Measurements from ENCODE around the gene GRIA4. TPM values are rescaled to one million over a fixed set of nuclear protein-coding genes. Genes with fewer than 3 reads are reported as not detected.
"Not testable (repeated sequence)": the region's sequence is repeated elsewhere in the genome, so short reads cannot be mapped to it uniquely, and the experiment has no call there.

GRIA4 gene
- total and polyA plus RNA-seq, 2 donors (not counting 1 experiment from before 2014, with no cell fraction given), result 0.15 to 0.50 TPM

- Histone ChIP-seq H3K27me3 (ENCODE audit: control insufficient read depth, insufficient read depth, low read length) (no peaks in the 10 kb centered on the region), H3K4me1 (ENCODE audit: control insufficient read depth, extremely low read depth, insufficient read depth, low read length) (no peaks in the 10 kb centered on the region), H3K9me3 (ENCODE audit: control insufficient read depth, insufficient read depth, low read depth, low read length) (no peaks in the 10 kb centered on the region), H3K27ac (ENCODE audit: insufficient read depth, low read length) (no peak overlapping the region), H3K79me2 (ENCODE audit: control insufficient read depth, insufficient read depth, low read length) (no peaks in the 10 kb centered on the region), H3K9ac (ENCODE audit: insufficient read depth, low read length) (no peak overlapping the region), H3K4me3 (replicated peaks in 1 of 4; ENCODE audit: control extremely low read depth in 1 of 4, insufficient read depth in 1 of 4, low read depth in 3 of 4, low read length in 4 of 4) (no peak overlapping the region), H4K20me1 (ENCODE audit: control insufficient read depth, extremely low read depth, insufficient read depth, low read length) (no peaks in the 10 kb centered on the region), H2AFZ (ENCODE audit: low read length) (no peak overlapping the region), H3K36me3 (ENCODE audit: control insufficient read depth, insufficient read depth, low read length) (no peaks in the 10 kb centered on the region), H3K4me2 (ENCODE audit: extremely low read depth, insufficient read depth, low read length) (no peak overlapping the region)
- TF ChIP-seq EZH2 (IDR thresholded peaks at IDR 0.05; ENCODE audit: low read length, missing control alignments) (no peak), CTCF (conservative IDR thresholded peaks at IDR 0.05 in 1 of 2, IDR thresholded peaks at IDR 0.05 in 1 of 2; ENCODE audit: low read depth in 1 of 2, low read length in 2 of 2) (no peak)
- no peak for DNase-seq (ENCODE audit: low read depth in 2 of 2)
These were observed 173.3 kb downstream of the GRIA4 start for GRCh38 chr11:105783216-105783615.

GRCh38 chr11:105785850-105786249 is 176.0 kb downstream of the GRIA4 start:
- not testable (repeated sequence) for DNase-seq (ENCODE audit: low read depth in 2 of 2); H3K9me3 ChIP-seq (ENCODE audit: control insufficient read depth, insufficient read depth, low read depth, low read length); H3K4me1 ChIP-seq (ENCODE audit: control insufficient read depth, extremely low read depth, insufficient read depth, low read length); H3K79me2 ChIP-seq (ENCODE audit: control insufficient read depth, insufficient read depth, low read length); H3K36me3 ChIP-seq (ENCODE audit: control insufficient read depth, insufficient read depth, low read length); H3K4me3 ChIP-seq (replicated peaks in 1 of 4; ENCODE audit: control extremely low read depth in 1 of 4, insufficient read depth in 1 of 4, low read depth in 3 of 4, low read length in 4 of 4); H3K4me2 ChIP-seq (ENCODE audit: extremely low read depth, insufficient read depth, low read length); H2AFZ ChIP-seq (ENCODE audit: low read length); H3K27ac ChIP-seq (ENCODE audit: insufficient read depth, low read length); H3K27me3 ChIP-seq (ENCODE audit: control insufficient read depth, insufficient read depth, low read length); H4K20me1 ChIP-seq (ENCODE audit: control insufficient read depth, extremely low read depth, insufficient read depth, low read length); H3K9ac ChIP-seq (ENCODE audit: insufficient read depth, low read length)

- Histone ChIP-seq H2AFZ (ENCODE audit: low read length) (no peak overlapping the region), H3K27me3 (ENCODE audit: control insufficient read depth, insufficient read depth, low read length) (no peaks in the 10 kb centered on the region), H3K27ac (ENCODE audit: insufficient read depth, low read length) (no peak overlapping the region), H3K36me3 (ENCODE audit: control insufficient read depth, insufficient read depth, low read length) (no peaks in the 10 kb centered on the region), H3K4me2 (ENCODE audit: extremely low read depth, insufficient read depth, low read length) (no peak overlapping the region), H3K79me2 (ENCODE audit: control insufficient read depth, insufficient read depth, low read length) (no peaks in the 10 kb centered on the region), H3K9ac (ENCODE audit: insufficient read depth, low read length) (no peak overlapping the region), H3K9me3 (ENCODE audit: control insufficient read depth, insufficient read depth, low read depth, low read length) (no peaks in the 10 kb centered on the region), H4K20me1 (ENCODE audit: control insufficient read depth, extremely low read depth, insufficient read depth, low read length) (no peaks in the 10 kb centered on the region), H3K4me1 (ENCODE audit: control insufficient read depth, extremely low read depth, insufficient read depth, low read length) (no peaks in the 10 kb centered on the region), H3K4me3 (replicated peaks in 1 of 4; ENCODE audit: control extremely low read depth in 1 of 4, insufficient read depth in 1 of 4, low read depth in 3 of 4, low read length in 4 of 4) (no peak overlapping the region)
- DNase-seq (ENCODE audit: low read depth in 2 of 2), result no peak
- TF ChIP-seq EZH2 (IDR thresholded peaks at IDR 0.05; ENCODE audit: low read length, missing control alignments) (no peak), CTCF (conservative IDR thresholded peaks at IDR 0.05 in 1 of 2, IDR thresholded peaks at IDR 0.05 in 1 of 2; ENCODE audit: low read depth in 1 of 2, low read length in 2 of 2) (no peak)
These were observed 176.9 kb downstream of the GRIA4 start for GRCh38 chr11:105786741-105787140.

All from fibroblast of lung (primary cell).